HL-60 (cell line): ENCODE data around the gene PDS5B.

Source experiments
- DNase-seq, 2 experiments: peaks; one replicate each; pipeline ENCODE4 v3.0.0-alpha.2; 2010 to 2020; ENCODE audit warnings: low read depth in 1 of 2, low spot score in 1 of 2
- H3K27ac ChIP-seq: fragments of 250-450 bp; sonication (Bioruptor Pico); replicated peaks from 2 replicates; pipeline ENCODE4 v1.5.1; 2020; ENCODE audit warnings: mild to moderate bottlenecking, moderate library complexity
- H3K27me3 ChIP-seq: fragments of 250-450 bp; sonication (Bioruptor Pico); 2 replicates; pipeline ENCODE4 v1.5.1; 2021; ENCODE audit warnings: mild to moderate bottlenecking, moderate library complexity; ENCODE audit not compliant: insufficient read depth, poor library complexity, severe bottlenecking
- H3K4me3 ChIP-seq: replicated peaks from 2 replicates; pipeline ENCODE4 v1.5.1; 2011; ENCODE audit warnings: mild to moderate bottlenecking, control low read depth, low read length; ENCODE audit not compliant: insufficient read depth
- CTCF ChIP-seq: IDR thresholded peaks from one replicate; pipeline ENCODE4 v1.5.1; 2011; ENCODE audit warnings: low read length, control low read depth, inconsistent platforms; ENCODE audit not compliant: insufficient read depth
- GABPA ChIP-seq: IDR thresholded peaks from 2 replicates; pipeline ENCODE4 v1.6.1; 2012; ENCODE audit warnings: low read depth
- POLR2AphosphoS5 ChIP-seq: IDR thresholded peaks from 2 replicates; pipeline ENCODE4 v1.6.1; 2012; ENCODE audit warnings: low read depth
- SPI1 ChIP-seq: IDR thresholded peaks from 2 replicates; pipeline ENCODE4 v1.6.1; 2012; ENCODE audit warnings: low read depth, mild to moderate bottlenecking, borderline replicate concordance
- TF ChIP-seq, protein P1 (sequence below): IDR thresholded peaks from 2 replicates; pipeline ENCODE4 v1.6.1; 2012; ENCODE audit warnings: low read depth; ENCODE audit not compliant: insufficient replicate concordance

PDS5B gene

DNA sequence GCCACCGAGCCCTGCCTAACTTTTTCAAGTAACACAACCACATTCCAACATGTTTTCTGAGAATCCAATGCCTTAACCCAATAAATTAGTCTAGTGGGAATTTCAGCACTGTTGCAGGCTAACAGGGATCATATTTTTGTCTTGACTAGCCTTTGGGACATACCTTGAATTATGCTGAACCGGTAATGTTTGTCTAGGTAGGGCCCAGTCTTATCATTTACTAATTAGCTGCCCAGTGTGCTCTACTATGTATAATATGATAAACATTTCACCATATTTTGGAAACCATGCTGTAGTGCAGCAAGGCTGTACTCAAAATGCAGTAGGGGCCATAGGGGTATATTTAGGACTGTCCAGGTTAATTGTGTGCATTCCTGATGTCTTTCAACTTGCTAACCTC, 3.3 kb upstream of the PDS5B start:
- H3K4me3 ChIP-seq = no peak overlapping the region
- DNase-seq = no peak
- no peaks in the 10 kb centered on the region for H3K27me3 ChIP-seq
- H3K27ac ChIP-seq = no peak overlapping the region
- TF ChIP-seq CTCF (no peak), SPI1 (no peak), POLR2AphosphoS5 (no peak), GABPA (no peak)
- TF ChIP-seq, protein P1, sequence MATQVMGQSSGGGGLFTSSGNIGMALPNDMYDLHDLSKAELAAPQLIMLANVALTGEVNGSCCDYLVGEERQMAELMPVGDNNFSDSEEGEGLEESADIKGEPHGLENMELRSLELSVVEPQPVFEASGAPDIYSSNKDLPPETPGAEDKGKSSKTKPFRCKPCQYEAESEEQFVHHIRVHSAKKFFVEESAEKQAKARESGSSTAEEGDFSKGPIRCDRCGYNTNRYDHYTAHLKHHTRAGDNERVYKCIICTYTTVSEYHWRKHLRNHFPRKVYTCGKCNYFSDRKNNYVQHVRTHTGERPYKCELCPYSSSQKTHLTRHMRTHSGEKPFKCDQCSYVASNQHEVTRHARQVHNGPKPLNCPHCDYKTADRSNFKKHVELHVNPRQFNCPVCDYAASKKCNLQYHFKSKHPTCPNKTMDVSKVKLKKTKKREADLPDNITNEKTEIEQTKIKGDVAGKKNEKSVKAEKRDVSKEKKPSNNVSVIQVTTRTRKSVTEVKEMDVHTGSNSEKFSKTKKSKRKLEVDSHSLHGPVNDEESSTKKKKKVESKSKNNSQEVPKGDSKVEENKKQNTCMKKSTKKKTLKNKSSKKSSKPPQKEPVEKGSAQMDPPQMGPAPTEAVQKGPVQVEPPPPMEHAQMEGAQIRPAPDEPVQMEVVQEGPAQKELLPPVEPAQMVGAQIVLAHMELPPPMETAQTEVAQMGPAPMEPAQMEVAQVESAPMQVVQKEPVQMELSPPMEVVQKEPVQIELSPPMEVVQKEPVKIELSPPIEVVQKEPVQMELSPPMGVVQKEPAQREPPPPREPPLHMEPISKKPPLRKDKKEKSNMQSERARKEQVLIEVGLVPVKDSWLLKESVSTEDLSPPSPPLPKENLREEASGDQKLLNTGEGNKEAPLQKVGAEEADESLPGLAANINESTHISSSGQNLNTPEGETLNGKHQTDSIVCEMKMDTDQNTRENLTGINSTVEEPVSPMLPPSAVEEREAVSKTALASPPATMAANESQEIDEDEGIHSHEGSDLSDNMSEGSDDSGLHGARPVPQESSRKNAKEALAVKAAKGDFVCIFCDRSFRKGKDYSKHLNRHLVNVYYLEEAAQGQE = no peak

DNA sequence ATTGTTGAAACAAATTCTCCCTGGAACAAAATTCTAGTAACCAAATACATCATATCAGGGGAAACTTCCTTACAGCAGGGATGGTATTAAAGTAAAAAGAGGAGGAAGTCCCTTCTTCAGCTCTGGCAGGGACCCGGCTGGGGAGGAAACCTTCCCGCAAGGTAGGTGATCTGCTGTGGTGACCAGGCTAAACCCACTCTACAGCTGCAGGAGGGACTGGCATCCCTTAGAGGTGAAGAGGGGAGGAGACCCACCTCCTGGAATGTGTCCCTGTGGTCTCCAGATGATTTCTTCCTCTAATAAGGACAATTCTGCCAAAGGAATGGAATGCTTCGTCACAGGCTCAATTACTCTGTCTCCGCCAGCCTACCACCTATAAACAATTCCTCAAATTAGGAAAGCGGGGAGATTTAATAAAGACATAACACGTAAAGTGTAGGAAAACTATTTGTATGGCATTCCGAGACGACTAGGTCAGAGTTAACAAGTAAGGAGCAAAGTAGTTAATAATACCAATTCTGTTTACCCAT, 637 bp upstream of the PDS5B start:
- Histone ChIP-seq H3K27ac (peak overlapping the region; percentile 60), H3K27me3 (no peaks in the 10 kb centered on the region), H3K4me3 (peak overlapping the region; percentile 60)
- peak in 1 of 2 experiments; percentile 29 for DNase-seq
- no peak for TF ChIP-seq GABPA
- TF ChIP-seq POLR2AphosphoS5 = no peak
- TF ChIP-seq CTCF = no peak
- TF ChIP-seq SPI1 = peak; percentile 44; the same call in 1 of the 2 replicates

GRCh38 chr13:32587011-32587810, 959 bp downstream of the PDS5B start:
- no peak for TF ChIP-seq CTCF
- no peak; the same call in 1 of the 2 replicates for TF ChIP-seq GABPA
- TF ChIP-seq, protein P1 = no peak
- TF ChIP-seq POLR2AphosphoS5 = no peak; the same call in 1 of the 2 replicates
- TF ChIP-seq SPI1 = no peak
- Histone ChIP-seq H3K4me3 (peak overlapping the region; percentile 86), H3K27ac (peak overlapping the region; percentile 76), H3K27me3 (no peaks in the 10 kb centered on the region)
- peak; percentile 12 to 71 for DNase-seq
